Umbilical cord (tissue), 2 donors: ENCODE results near the gene SYK. TPM values are rescaled to one million over a fixed set of nuclear protein-coding genes. Genes with fewer than 3 reads are reported as not detected.
A peak's percentile ranks its signal among the peaks of the same experiment; 100 is the strongest.

Experiments
- DNase-seq: peaks from one replicate; pipeline ENCODE4 v3.0.0-alpha.2; 2015; ENCODE audit warnings: low spot score
- total RNA-seq: library from RNA; depleted of rRNA; stranded (reverse); fragments of >200 nt; gene quantifications from one replicate; pipeline ENCODE4 v1.2.3, GENCODE V29; 2014; ENCODE audit warnings: low replicate concordance; ENCODE audit not compliant: insufficient read depth

Gene SYK
- total RNA-seq, 1 donor from 2014 or later: 9.6 TPM

DNA sequence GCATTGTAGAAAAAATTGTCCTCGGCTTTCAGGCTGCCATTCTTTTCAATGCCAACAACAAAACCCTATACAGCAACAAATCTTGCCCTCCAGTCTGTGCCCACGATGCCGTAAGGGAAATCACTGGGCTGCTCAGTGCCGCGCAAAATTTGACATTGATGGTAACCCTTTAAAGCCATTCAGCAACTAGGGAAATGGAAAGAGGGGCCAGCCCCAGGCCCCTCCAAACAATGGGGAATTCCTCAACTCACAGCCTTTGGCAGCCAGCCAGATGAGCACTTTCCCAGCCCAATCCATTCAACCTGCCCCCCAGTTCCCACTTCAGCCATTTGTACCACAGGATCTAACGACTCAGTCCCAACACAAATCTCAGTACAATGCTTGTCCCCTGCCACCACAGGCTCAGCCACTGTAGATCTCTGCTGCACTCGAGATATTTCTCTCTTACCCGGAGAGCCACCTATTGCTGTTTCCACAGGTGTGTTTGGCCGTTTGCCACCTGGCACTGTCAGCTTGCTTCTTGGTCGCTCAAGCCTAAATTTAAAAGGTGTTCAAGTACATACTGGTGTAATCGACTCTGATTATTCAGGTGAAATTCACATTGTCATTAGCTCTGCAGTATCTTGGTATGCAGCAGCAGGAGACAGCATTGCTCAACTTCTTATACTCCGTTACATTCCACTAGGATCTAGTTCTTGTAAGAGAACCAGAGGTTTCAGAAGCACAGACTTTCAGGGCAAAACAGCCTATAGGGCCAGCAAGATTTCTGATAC, 103.3 kb downstream of the SYK start:
- DNase-seq: no peak

DNA sequence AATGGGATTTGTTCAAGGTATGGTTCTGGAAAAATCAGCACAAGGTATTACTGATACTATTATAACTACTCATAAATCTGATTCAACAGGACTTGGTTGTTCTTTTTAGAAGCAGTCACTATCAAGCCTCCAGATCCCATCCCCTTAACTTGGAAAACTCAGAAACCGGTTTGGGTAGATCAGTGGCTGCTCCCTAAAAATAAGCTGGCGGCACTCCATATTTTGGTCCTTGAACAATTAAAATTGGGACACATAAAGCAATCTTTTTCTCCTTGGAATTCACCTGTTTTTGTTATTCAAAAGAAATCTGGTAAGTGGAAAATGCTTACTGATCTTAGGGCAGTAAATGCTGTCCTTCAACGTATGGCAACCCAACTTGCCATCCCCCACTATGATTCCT, 104.2 kb downstream of the SYK start:
- DNase-seq: no peak

- no peak for DNase-seq
Observed at GRCh38 chr9:90906316-90907055, 104.9 kb downstream of the SYK start.

DNA sequence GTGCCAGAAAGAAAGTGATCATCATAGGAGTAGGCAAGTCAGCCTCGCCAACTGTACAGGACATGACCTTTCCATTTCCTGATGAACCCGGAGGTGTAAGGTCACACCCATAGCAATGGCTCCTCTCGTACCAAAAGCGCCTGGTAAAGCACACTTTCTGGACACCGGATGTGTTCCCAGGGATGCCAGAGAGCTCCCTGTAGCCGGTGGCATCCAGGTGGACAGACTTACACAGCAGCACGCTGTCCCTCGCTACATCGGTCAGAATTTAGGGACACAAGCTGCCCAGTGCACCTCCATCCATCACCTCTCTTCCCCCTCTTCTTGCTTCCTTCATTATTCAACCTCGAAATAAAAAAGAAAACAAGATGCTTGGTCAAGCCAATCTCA, 105.4 kb downstream of the SYK start:
- DNase-seq: no peak

GRCh38 chr9:90907790-90908189, 106.2 kb downstream of the SYK start:
- no peak for DNase-seq

GRCh38 chr9:90909225-90909624, 107.6 kb downstream of the SYK start:
- DNase-seq: no peak

DNA sequence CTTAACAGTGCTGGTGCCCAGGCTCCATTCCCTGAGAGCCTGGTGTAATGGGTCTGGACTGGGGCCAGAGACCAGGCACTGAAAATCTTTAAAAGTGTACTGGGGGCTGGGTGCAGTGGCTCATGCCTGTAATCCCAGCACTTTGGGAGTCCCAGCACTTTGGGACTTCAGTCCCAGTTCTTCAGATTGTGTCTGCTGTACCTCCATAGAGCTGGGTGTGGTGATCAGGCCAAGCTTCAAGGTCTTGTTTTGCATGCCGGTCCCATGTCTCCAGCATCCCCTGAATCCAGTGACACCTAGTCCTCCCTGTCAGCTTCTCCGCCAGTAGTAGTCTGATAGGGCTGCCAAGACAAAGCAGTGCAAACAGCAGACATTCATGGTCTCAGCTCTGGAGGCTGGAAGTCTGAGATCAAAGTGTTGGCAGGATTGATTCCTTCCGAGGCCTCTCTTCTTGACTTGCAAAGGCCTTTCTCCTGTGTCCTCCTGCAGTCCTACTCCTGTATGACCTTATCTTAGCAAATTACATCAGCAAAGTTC, 108.2 kb downstream of the SYK start:
- DNase-seq: no peak

GRCh38 chr9:90914196-90914595, 112.6 kb downstream of the SYK start:
- DNase-seq: no peak

DNA sequence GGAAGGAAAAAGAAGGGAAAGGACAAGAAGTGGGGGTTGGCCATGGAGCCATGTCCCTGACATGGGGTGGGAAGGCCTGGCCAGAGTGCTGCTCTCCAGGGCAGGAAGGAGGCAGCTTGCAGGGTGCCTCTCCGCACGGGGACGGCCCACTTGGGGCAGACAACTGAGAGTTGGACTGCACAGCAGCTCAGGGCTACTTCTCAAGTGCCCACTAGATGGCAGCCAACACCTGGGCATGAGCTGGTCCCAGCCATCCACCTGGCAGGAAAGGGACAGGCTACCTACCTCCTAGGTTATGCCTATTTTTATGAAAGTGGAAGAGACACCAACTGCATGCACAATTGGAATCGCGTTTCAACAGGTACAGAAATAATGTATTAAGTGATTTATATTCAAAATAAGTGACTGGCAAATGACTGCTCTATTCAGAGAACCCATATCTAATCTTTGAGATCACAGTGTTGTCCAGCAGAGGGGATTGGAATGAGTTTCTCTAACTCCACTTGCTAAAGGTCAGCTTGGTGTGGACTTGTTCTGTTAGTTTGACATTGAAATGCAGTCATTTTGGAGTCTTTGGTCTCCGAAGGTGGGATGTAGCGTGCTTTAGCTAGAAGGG, 113.4 kb downstream of the SYK start:
- peak; percentile 72 for DNase-seq

DNA sequence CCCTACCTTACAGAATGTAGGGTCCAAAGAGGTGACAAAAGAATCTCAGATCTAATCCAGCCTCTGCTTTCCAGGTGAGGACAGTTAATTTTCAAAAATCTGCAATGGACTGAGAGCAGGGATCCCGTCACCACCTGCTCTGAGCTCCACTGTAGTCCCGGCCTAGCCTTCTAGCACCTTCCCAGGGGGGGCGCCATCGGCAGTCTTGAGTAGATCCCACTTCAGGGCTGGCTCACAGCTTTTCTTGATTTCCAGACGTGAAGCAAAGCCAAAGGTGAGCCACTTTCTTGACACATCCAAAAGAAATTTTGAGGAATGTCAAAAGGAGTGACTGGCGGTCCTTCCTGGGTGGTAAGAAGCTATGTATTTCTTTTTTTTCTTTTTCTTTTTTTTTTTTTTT, 114.1 kb downstream of the SYK start:
- no peak for DNase-seq

- DNase-seq: no peak
Observed at GRCh38 chr9:90916147-90916734, 114.6 kb downstream of the SYK start.

DNA sequence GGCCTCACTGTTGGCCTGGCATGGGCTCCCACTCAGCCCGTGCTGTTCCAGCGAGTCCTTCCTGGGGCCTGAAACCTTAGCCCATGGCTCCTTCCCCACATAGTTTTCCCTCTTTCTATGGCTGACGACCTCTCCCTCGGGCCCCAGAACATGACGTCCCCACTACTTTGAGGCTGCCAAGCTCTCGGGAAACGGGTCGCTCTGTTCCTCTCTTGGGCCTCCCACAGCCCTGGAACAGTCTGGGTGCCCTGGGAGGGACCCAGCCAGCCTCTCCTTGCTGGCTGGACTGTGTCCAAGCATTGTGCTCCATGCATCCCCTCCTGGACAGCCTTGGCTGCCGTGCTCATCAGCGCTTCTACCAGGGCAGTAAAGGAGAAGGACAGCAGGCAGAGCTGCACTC, 118.3 kb downstream of the SYK start:
- no peak for DNase-seq

DNA sequence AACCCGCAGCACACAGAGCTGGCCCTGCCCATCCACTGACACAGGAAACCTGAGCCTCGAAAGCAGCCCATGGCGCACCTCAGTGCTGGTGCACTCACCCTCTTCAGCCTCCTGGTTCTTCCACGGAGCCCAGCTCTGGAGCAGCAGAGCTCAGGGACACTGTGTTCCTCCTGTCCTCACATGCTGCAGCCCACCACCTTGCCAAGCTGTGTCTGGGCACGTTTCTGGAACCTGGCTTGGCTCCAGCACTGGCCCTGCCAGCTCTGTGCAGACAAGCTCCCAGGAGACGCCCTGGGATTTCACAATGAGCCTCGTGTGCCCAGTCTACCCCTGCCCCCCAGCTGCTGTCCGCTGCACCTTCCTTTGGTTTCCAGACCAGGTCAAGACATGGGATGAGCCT, 119.5 kb downstream of the SYK start:
- DNase-seq: peak; percentile 66

DNA sequence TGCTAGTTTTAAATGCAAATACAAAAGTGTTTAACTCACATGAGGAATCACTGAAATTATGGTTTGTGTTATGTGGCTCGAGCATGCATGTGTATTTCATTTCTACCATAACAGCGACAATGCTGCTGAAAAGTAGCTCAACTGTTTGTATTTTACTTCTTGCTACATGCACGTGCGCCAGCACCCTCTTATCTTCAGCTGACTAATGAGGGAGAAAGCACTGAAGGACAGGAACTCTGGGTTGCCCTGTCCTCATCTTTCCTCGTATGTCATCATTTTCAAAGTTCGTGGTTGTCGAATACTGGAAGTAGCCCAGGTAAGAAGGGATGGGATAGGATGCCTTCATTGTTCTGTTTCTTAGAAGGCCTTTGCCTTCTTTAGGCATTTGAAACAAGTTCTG, 120.3 kb downstream of the SYK start:
- no peak for DNase-seq

DNA sequence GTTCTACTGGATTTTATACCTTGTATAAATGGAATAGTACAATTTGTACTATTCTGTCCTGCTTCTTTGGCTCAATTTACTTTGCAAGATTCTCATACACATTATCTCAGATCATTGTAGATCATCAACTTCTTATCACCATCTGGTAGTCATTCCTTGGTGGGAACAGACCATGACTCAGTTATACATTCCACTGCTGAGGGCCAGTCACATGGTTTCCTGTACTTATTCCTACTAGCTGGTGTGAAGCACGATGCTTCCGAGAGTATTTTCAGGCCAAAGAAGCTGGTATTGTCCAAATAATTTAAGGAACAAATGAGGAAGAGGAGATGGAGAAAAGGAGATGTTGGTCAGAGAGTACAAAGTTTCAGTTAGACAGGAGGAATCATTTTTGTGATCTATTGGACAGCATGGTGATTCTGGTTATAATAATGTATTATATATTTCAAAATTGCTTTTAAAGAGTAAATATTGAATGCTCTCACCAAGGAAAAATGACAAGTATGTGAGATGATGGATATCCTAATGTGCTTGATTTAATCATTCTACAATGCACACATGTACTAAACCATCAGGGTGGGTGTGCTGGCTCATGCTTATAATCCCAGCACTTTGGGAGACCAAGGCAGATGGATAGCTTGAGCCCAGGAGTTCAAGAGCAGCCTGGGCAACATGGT, 124.1 kb downstream of the SYK start:
- peak; percentile 18 for DNase-seq

- DNase-seq: no peak
Observed at GRCh38 chr9:90926936-90927335, 125.3 kb downstream of the SYK start.

GRCh38 chr9:90927496-90927895, 125.9 kb downstream of the SYK start:
- no peak for DNase-seq

DNA sequence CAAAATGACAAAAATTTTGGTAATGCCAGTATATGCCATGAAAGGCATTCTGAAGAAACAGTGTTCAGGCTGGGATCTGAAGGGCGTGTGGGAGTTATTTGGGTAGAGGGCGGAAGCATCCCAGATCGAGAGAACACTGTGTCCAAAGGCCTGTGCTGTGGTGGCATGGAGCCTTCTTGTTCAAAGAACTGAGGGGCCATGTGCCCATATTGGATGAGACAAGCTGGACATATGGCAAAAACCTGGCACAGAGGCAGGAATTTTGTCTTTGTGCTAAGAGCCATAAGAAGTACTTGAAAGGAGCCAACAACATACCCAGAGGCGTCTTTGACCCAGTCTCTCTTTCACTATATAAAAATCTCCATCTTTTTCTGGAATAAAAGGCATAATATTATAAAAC, 128.0 kb downstream of the SYK start:
- DNase-seq: no peak

DNA sequence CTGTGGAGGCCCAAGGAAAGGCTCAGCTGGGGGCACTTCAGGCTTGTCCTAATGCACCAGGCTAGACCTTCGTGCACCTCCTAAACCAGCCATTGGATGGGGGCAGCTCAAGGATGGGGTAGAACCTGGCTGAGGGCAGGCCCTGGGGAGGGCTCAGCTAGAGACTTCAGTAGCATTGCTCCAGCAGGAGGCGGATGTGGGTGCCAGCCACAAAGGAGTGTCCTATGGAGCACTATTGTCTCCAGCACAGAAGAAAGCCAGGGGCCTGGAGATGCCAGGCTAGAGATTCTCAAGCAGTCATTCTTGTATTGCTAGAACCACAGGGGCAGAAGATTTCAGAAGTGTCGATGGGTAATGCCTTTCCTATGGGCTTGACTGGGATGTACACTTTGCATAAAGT, 131.8 kb downstream of the SYK start:
- no peak for DNase-seq

DNA sequence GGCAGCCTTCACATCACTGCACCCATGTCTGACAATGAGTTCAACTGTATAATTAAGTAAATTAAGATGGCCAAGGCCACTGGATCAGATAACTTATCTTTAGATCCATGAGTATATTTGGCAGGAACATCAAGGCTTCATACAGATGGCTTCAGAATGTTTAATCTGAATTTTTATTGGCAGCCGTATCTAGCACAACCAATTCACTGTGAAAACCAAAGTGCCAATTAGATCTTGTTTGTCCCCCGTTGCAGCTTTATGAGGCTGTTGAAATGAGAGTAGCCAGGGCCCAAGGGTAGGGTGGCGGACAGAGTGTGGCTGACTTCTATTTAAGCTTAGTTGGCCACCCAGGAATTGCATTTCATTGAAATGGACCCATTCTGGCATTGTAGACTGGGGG, 137.7 kb downstream of the SYK start:
- no peak for DNase-seq

- DNase-seq: no peak
Observed at GRCh38 chr9:90940280-90940679, 138.7 kb downstream of the SYK start.

GRCh38 chr9:90941661-90942060, 140.0 kb downstream of the SYK start:
- no peak for DNase-seq
